Peyer's patch (tissue), 4 donors: Measurements from ENCODE around the gene FTO.

Source experiments
- CTCF ChIP-seq, 6 experiments: fragments of 450-650 bp in 4 of 6; fragments of 200-600 bp in 2 of 6; sonication (generic) in 1 of 6; IDR thresholded peaks; one replicate each; pipeline ENCODE4 v1.5.1; 2017 to 2019; ENCODE audit warnings: antibody characterized with exemption in 6 of 6, mild to moderate bottlenecking in 3 of 6, moderate library complexity in 1 of 6
- POLR2A ChIP-seq, 2 donors: fragments of 450-650 bp; IDR thresholded peaks; one replicate each; pipeline ENCODE4 v1.5.1; 2017; ENCODE audit warnings: antibody characterized with exemption in 2 of 2, mild to moderate bottlenecking in 2 of 2, moderate library complexity in 2 of 2

GRCh38 chr16:54153240-54153934 lies 449.4 kb downstream of the FTO start:
- no peak for TF ChIP-seq CTCF (IDR thresholded peaks at IDR 0.05)
- no peak for TF ChIP-seq POLR2A (IDR thresholded peaks at IDR 0.05)
